Neural cell (in vitro differentiated cells): ENCODE data around the gene KLHL14. TPM values are rescaled to one million over a fixed set of nuclear protein-coding genes. Genes with fewer than 3 reads are reported as not detected.

Experiments
- H2AFZ ChIP-seq: fragments of 200-600, 300-800 bp; sonication (generic), shearing (Covaris generic); 2 replicates; pipeline ENCODE4 v1.6.0; 2014; ENCODE audit warnings: low read depth, mild to moderate bottlenecking, antibody characterized with exemption, low read length, moderate library complexity
- H3F3A ChIP-seq: fragments of 200-600 bp; shearing (Covaris generic); 2 replicates; pipeline ENCODE4 v1.6.1; 2016; ENCODE audit warnings: mild to moderate bottlenecking, moderate library complexity, mixed read lengths, antibody characterized with exemption, low read length; ENCODE audit not compliant: insufficient read depth, poor library complexity, severe bottlenecking
- H3K27ac ChIP-seq: fragments of 200-600, 300-800 bp; sonication (generic), shearing (Covaris generic); 2 replicates; pipeline ENCODE4 v1.5.1; 2014; ENCODE audit warnings: mild to moderate bottlenecking, low read length, moderate library complexity
- H3K27me3 ChIP-seq: fragments of 300-800, 200-600 bp; sonication (generic), shearing (Covaris generic); 2 replicates; pipeline ENCODE4 v1.6.0; 2014; ENCODE audit warnings: mild to moderate bottlenecking, low read depth, low read length, moderate library complexity; ENCODE audit not compliant: insufficient read depth
- H3K36me3 ChIP-seq: fragments of 300-800, 200-600 bp; sonication (generic), shearing (Covaris generic); 2 replicates; pipeline ENCODE4 v1.5.1; 2014; ENCODE audit warnings: mild to moderate bottlenecking, antibody characterized with exemption, low read length, moderate library complexity; ENCODE audit not compliant: insufficient read depth
- H3K4me2 ChIP-seq: fragments of 300-800, 200-600 bp; sonication (generic), shearing (Covaris generic); 2 replicates; pipeline ENCODE4 v1.6.0; 2014; ENCODE audit warnings: mild to moderate bottlenecking, low read length
- H3K4me3 ChIP-seq: fragments of 300-800, 200-600 bp; sonication (generic), shearing (Covaris generic); 2 replicates; pipeline ENCODE4 v1.5.1; 2014; ENCODE audit warnings: mild to moderate bottlenecking, low read length, moderate library complexity
- H3K79me2 ChIP-seq: fragments of 200-600 bp; shearing (Covaris generic); replicated peaks from 2 replicates; pipeline ENCODE4 v1.6.0; 2014; ENCODE audit warnings: mild to moderate bottlenecking, low read length, moderate library complexity; ENCODE audit not compliant: insufficient read depth
- H3K9ac ChIP-seq: fragments of 300-800, 200-600 bp; sonication (generic), shearing (Covaris generic); 2 replicates; pipeline ENCODE4 v1.6.1; 2016; ENCODE audit warnings: mild to moderate bottlenecking, low read length, mixed read lengths
- H3K9me2 ChIP-seq: fragments of 200-600 bp; shearing (Covaris generic); 2 replicates; pipeline ENCODE4 v1.6.1; 2016; ENCODE audit warnings: mild to moderate bottlenecking, low read length, mixed read lengths; ENCODE audit not compliant: insufficient read depth
- H3K9me3 ChIP-seq: fragments of 200-600, 300-800 bp; sonication (generic), shearing (Covaris generic); 2 replicates; pipeline ENCODE4 v1.6.1; 2016; ENCODE audit warnings: mild to moderate bottlenecking, mixed run types, low read length, moderate library complexity, mixed read lengths
- H4K20me1 ChIP-seq: fragments of 200-600 bp; shearing (Covaris generic); 2 replicates; pipeline ENCODE4 v1.6.1; 2016; ENCODE audit warnings: mild to moderate bottlenecking, mixed run types; ENCODE audit not compliant: insufficient read depth
- EP300 ChIP-seq: fragments of 450-650 bp; conservative IDR thresholded peaks from 2 replicates; pipeline ENCODE4 v1.6.1; 2014; ENCODE audit warnings: antibody characterized with exemption, mild to moderate bottlenecking, moderate library complexity; ENCODE audit not compliant: poor library complexity, severe bottlenecking
- EZH2 ChIP-seq: fragments of 200-600, 300-800 bp; shearing (Covaris generic), sonication (generic); IDR thresholded peaks from 2 replicates; pipeline ENCODE4 v1.6.1; 2014; ENCODE audit warnings: antibody characterized with exemption, low read length, borderline replicate concordance, mild to moderate bottlenecking; ENCODE audit not compliant: insufficient read depth, poor library complexity, severe bottlenecking
- MXI1 ChIP-seq: fragments of 450-650 bp; conservative IDR thresholded peaks from 2 replicates; pipeline ENCODE4 v1.6.1; 2014; ENCODE audit warnings: antibody characterized with exemption, mild to moderate bottlenecking; ENCODE audit not compliant: poor library complexity, severe bottlenecking
- POLR2AphosphoS5 ChIP-seq: IDR thresholded peaks from 2 replicates; pipeline ENCODE4 v1.6.1; 2012
- RAD21 ChIP-seq: fragments of 450-650 bp; conservative IDR thresholded peaks from 2 replicates; pipeline ENCODE4 v1.6.1; 2014; ENCODE audit warnings: antibody characterized with exemption, mild to moderate bottlenecking, moderate library complexity
- SMC3 ChIP-seq: fragments of 450-650 bp; conservative IDR thresholded peaks from 2 replicates; pipeline ENCODE4 v1.6.1; 2014; ENCODE audit warnings: antibody characterized with exemption, mild to moderate bottlenecking, moderate library complexity; ENCODE audit not compliant: poor library complexity
- TAF1 ChIP-seq: IDR thresholded peaks from 2 replicates; pipeline ENCODE4 v1.6.1; 2012; ENCODE audit warnings: low read depth
- polyA plus RNA-seq: library from polyadenylated mRNA; depleted of rRNA; stranded (reverse); fragments of >200 nt; gene quantifications from 2 replicates; pipeline ENCODE4 v1.2.3, GENCODE V29; 2014
- TF ChIP-seq, protein P1 (sequence below): fragments of 450-650 bp; IDR thresholded peaks from 2 replicates; pipeline ENCODE4 v1.5.1; 2014; ENCODE audit warnings: antibody characterized with exemption, mild to moderate bottlenecking, moderate library complexity; ENCODE audit not compliant: poor library complexity, severe bottlenecking
- TF ChIP-seq, protein P2 (sequence below): IDR thresholded peaks from 2 replicates; pipeline ENCODE4 v1.6.1; 2012; ENCODE audit warnings: borderline replicate concordance

Gene KLHL14
- polyA plus RNA-seq, 1 donor from 2014 or later: 0.33 TPM

DNA sequence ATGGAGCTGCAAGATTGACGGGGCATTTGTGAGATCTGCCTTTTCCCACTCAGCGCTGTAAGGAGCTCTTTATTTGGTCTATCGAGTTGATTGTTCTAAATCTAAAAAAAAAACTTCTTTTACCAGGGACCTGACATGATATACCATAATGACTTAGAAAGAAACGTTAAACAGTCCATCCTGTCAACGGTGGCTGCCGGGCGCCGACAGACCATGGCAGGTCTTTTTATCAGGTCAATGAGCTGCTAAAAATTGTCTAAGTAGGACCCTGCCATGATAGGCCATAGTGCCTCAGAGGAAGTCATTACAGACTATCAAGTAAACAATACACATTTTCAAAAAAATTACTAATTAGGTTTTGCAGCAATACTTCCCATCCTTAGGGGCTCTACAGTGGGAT is 87.9 kb downstream of the KLHL14 start:
- H3K27me3 ChIP-seq: no peaks in the 10 kb centered on the region
- H3K27ac ChIP-seq: no peak overlapping the region
- H3K36me3 ChIP-seq: no peaks in the 10 kb centered on the region
- no peaks in the 10 kb centered on the region for H3K79me2 ChIP-seq
- H2AFZ ChIP-seq: no peak overlapping the region
- no peaks in the 10 kb centered on the region for H3K9me2 ChIP-seq
- no peaks in the 10 kb centered on the region for H3K9me3 ChIP-seq
- no peak overlapping the region for H3K4me3 ChIP-seq
- H3K9ac ChIP-seq: no peak overlapping the region
- H4K20me1 ChIP-seq: no peaks in the 10 kb centered on the region
- H3K4me2 ChIP-seq: no peak overlapping the region
- no peaks in the 10 kb centered on the region for H3F3A ChIP-seq
- TF ChIP-seq, protein P1, sequence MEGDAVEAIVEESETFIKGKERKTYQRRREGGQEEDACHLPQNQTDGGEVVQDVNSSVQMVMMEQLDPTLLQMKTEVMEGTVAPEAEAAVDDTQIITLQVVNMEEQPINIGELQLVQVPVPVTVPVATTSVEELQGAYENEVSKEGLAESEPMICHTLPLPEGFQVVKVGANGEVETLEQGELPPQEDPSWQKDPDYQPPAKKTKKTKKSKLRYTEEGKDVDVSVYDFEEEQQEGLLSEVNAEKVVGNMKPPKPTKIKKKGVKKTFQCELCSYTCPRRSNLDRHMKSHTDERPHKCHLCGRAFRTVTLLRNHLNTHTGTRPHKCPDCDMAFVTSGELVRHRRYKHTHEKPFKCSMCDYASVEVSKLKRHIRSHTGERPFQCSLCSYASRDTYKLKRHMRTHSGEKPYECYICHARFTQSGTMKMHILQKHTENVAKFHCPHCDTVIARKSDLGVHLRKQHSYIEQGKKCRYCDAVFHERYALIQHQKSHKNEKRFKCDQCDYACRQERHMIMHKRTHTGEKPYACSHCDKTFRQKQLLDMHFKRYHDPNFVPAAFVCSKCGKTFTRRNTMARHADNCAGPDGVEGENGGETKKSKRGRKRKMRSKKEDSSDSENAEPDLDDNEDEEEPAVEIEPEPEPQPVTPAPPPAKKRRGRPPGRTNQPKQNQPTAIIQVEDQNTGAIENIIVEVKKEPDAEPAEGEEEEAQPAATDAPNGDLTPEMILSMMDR: no peak
- no peak for TF ChIP-seq EZH2
- TF ChIP-seq MXI1: no peak
- no peak for TF ChIP-seq RAD21
- no peak for TF ChIP-seq TAF1
- no peak for TF ChIP-seq SMC3
- TF ChIP-seq POLR2AphosphoS5: no peak
- TF ChIP-seq EP300: no peak
- TF ChIP-seq, protein P2, sequence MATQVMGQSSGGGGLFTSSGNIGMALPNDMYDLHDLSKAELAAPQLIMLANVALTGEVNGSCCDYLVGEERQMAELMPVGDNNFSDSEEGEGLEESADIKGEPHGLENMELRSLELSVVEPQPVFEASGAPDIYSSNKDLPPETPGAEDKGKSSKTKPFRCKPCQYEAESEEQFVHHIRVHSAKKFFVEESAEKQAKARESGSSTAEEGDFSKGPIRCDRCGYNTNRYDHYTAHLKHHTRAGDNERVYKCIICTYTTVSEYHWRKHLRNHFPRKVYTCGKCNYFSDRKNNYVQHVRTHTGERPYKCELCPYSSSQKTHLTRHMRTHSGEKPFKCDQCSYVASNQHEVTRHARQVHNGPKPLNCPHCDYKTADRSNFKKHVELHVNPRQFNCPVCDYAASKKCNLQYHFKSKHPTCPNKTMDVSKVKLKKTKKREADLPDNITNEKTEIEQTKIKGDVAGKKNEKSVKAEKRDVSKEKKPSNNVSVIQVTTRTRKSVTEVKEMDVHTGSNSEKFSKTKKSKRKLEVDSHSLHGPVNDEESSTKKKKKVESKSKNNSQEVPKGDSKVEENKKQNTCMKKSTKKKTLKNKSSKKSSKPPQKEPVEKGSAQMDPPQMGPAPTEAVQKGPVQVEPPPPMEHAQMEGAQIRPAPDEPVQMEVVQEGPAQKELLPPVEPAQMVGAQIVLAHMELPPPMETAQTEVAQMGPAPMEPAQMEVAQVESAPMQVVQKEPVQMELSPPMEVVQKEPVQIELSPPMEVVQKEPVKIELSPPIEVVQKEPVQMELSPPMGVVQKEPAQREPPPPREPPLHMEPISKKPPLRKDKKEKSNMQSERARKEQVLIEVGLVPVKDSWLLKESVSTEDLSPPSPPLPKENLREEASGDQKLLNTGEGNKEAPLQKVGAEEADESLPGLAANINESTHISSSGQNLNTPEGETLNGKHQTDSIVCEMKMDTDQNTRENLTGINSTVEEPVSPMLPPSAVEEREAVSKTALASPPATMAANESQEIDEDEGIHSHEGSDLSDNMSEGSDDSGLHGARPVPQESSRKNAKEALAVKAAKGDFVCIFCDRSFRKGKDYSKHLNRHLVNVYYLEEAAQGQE: no peak

DNA sequence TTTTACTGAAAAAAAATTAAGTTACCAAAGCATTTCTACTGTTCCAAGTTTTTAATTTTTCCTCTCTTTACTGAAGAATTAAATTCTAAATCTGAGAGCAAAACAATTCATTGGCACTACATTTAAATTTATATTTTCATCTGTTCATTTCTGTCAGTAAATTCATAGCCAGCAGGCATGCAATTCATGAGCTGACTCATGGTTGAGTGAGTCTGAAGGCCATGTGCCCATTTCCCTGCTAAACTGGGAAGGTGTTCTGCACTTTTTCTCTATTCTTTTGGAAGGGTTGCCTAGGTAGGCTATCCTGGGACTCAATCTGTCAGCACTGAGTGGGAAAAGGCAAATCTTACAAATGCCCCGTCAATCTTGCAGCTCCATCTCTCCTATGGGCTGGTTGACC is 88.7 kb downstream of the KLHL14 start:
- Histone ChIP-seq H3K9me2 (no peaks in the 10 kb centered on the region), H3F3A (no peaks in the 10 kb centered on the region), H3K27me3 (no peaks in the 10 kb centered on the region), H3K79me2 (no peaks in the 10 kb centered on the region), H2AFZ (no peak overlapping the region), H3K9me3 (no peaks in the 10 kb centered on the region), H3K9ac (no peak overlapping the region), H3K36me3 (no peaks in the 10 kb centered on the region), H3K4me3 (no peak overlapping the region), H4K20me1 (no peaks in the 10 kb centered on the region), H3K27ac (no peak overlapping the region), H3K4me2 (no peak overlapping the region)
- TF ChIP-seq MXI1: no peak
- TF ChIP-seq EZH2: no peak
- TF ChIP-seq SMC3: no peak
- TF ChIP-seq, protein P1: no peak
- TF ChIP-seq EP300: no peak
- TF ChIP-seq TAF1: no peak
- TF ChIP-seq RAD21: no peak
